GM23338 (cell line): ENCODE data around the gene UGT1A4. TPM values are rescaled to one million over a fixed set of nuclear protein-coding genes. Genes with fewer than 3 reads are reported as not detected.

Experiments used
- ATAC-seq: fragments of 200-7000 bp; cut with Tn5 transposase; 3 replicates; pipeline ENCODE4 v1.9.1; 2020
- DNase-seq: peaks from one replicate; pipeline ENCODE4 v3.0.0-alpha.2; 2015; ENCODE audit warnings: low spot score
- H2AFZ ChIP-seq: fragments of 200-600 bp; sonication (generic); 2 replicates; pipeline ENCODE4 v1.8.0; 2016; ENCODE audit warnings: antibody characterized with exemption, mild to moderate bottlenecking, moderate library complexity
- H3F3A ChIP-seq: fragments of 200-600 bp; sonication (generic); replicated peaks from 2 replicates; pipeline ENCODE4 v1.8.0; 2017; ENCODE audit warnings: antibody characterized with exemption, mixed run types, low read depth
- H3K27ac ChIP-seq: fragments of 200-600 bp; sonication (generic); 2 replicates; pipeline ENCODE4 v1.6.1; 2016; ENCODE audit warnings: low read depth
- H3K27me3 ChIP-seq: fragments of 200-600 bp; sonication (generic); 2 replicates; pipeline ENCODE4 v1.8.0; 2016; ENCODE audit warnings: mild to moderate bottlenecking, mixed run types, moderate library complexity; ENCODE audit not compliant: insufficient read depth
- H3K36me3 ChIP-seq: fragments of 200-600 bp; sonication (generic); 2 replicates; pipeline ENCODE4 v1.8.0; 2016; ENCODE audit warnings: mild to moderate bottlenecking; ENCODE audit not compliant: insufficient read depth
- H3K4me1 ChIP-seq: fragments of 200-600 bp; sonication (generic); 2 replicates; pipeline ENCODE4 v1.8.0; 2016; ENCODE audit warnings: mild to moderate bottlenecking, moderate library complexity; ENCODE audit not compliant: insufficient read depth
- H3K4me2 ChIP-seq: fragments of 200-600 bp; sonication (generic); 2 replicates; pipeline ENCODE4 v1.7.1; 2017; ENCODE audit warnings: mixed run types
- H3K4me3 ChIP-seq: fragments of 200-600 bp; sonication (generic); 2 replicates; pipeline ENCODE4 v1.6.1; 2016; ENCODE audit warnings: mixed run types
- H3K79me2 ChIP-seq: fragments of 200-600 bp; sonication (generic); replicated peaks from 2 replicates; pipeline ENCODE4 v1.8.0; 2017; ENCODE audit warnings: mild to moderate bottlenecking; ENCODE audit not compliant: insufficient read depth
- H3K9me2 ChIP-seq: fragments of 200-600 bp; sonication (generic); 2 replicates; pipeline ENCODE4 v1.8.0; 2017; ENCODE audit not compliant: insufficient read depth
- H4K20me1 ChIP-seq: fragments of 200-600 bp; sonication (generic); replicated peaks from 2 replicates; pipeline ENCODE4 v1.8.0; 2017; ENCODE audit warnings: mild to moderate bottlenecking; ENCODE audit not compliant: insufficient read depth
- H3K27ac Mint-ChIP-seq: 2 replicates; pipeline ENCODE4 v1.8.0; 2020; ENCODE audit warnings: inconsistent platforms, mild to moderate bottlenecking, moderate library complexity, mixed read lengths
- H3K27me3 Mint-ChIP-seq: 3 replicates; pipeline ENCODE4 v1.8.0; 2022; ENCODE audit warnings: low read depth, mild to moderate bottlenecking, moderate library complexity, mixed read lengths, inconsistent platforms; ENCODE audit not compliant: insufficient read depth, poor library complexity
- H3K36me3 Mint-ChIP-seq: 3 replicates; pipeline ENCODE4 v1.8.0; 2021; ENCODE audit warnings: low read depth, mild to moderate bottlenecking, inconsistent platforms, moderate library complexity, mixed read lengths
- H3K4me1 Mint-ChIP-seq: 3 replicates; pipeline ENCODE4 v1.8.0; 2020; ENCODE audit warnings: mild to moderate bottlenecking, inconsistent platforms, mixed read lengths
- H3K4me3 Mint-ChIP-seq: 3 replicates; pipeline ENCODE4 v1.8.0; 2021; ENCODE audit warnings: moderate library complexity, mild to moderate bottlenecking, inconsistent platforms, mixed read lengths
- H3K9me3 Mint-ChIP-seq: 3 replicates; pipeline ENCODE4 v1.8.0; 2020; ENCODE audit warnings: moderate library complexity, mild to moderate bottlenecking, inconsistent platforms, mixed read lengths
- CREB1 ChIP-seq: fragments of 250-450 bp; sonication (Bioruptor Pico); IDR thresholded peaks from 2 replicates; pipeline ENCODE4 v1.5.0; 2020; ENCODE audit warnings: low read depth, mild to moderate bottlenecking, moderate library complexity
- ETS1 ChIP-seq: IDR thresholded peaks from 2 replicates; pipeline ENCODE4 v1.6.1; 2016; ENCODE audit warnings: antibody characterized with exemption
- EZH2 ChIP-seq: fragments of 200-600 bp; sonication (generic); IDR thresholded peaks from one replicate; pipeline ENCODE4 v1.8.0; 2017; ENCODE audit warnings: antibody characterized with exemption, mild to moderate bottlenecking, low read depth; ENCODE audit not compliant: unreplicated experiment
- EZH2phosphoT487 ChIP-seq: fragments of 200-600 bp; sonication (generic); IDR thresholded peaks from one replicate; pipeline ENCODE4 v1.8.1; 2018; ENCODE audit warnings: antibody characterized with exemption; ENCODE audit not compliant: unreplicated experiment
- JUNB ChIP-seq: IDR thresholded peaks from one replicate; pipeline ENCODE4 v1.6.1; 2016; ENCODE audit warnings: antibody characterized with exemption; ENCODE audit not compliant: unreplicated experiment
- NANOG ChIP-seq: IDR thresholded peaks from 2 replicates; pipeline ENCODE4 v1.6.1; 2016; ENCODE audit warnings: antibody characterized with exemption, borderline replicate concordance
- POLR2AphosphoS5 ChIP-seq: IDR thresholded peaks from 2 replicates; pipeline ENCODE4 v1.6.1; 2016; ENCODE audit warnings: antibody characterized with exemption, low read depth
- STAT1 ChIP-seq: IDR thresholded peaks from one replicate; pipeline ENCODE4 v1.6.1; 2016; ENCODE audit warnings: antibody characterized with exemption; ENCODE audit not compliant: unreplicated experiment
- ZNF114 ChIP-seq: fragments of 250-450 bp; sonication (Bioruptor Pico); IDR thresholded peaks from 2 replicates; pipeline ENCODE4 v1.5.0; 2020; ENCODE audit warnings: mild to moderate bottlenecking, moderate library complexity
- ZNF331 ChIP-seq: fragments of 250-450 bp; sonication (Bioruptor Pico); IDR thresholded peaks from 2 replicates; pipeline ENCODE4 v1.5.0; 2020; ENCODE audit warnings: low read depth, mild to moderate bottlenecking, moderate library complexity
- polyA plus RNA-seq: library from polyadenylated mRNA; unstranded; fragments of >200 nt; fragmentation: Nextera tagmentation; extraction: Ambion mirVana; gene quantifications from 2 replicates; pipeline ENCODE4 v1.2.1, GENCODE V29; 2016
- total RNA-seq: library from RNA; depleted of rRNA; stranded (reverse); fragments of >200 nt; shearing (Covaris generic); gene quantifications from 2 replicates; pipeline ENCODE4 v1.2.3, GENCODE V29; 2014
- TF ChIP-seq, protein P1 (sequence below): IDR thresholded peaks from one replicate; pipeline ENCODE4 v1.6.1; 2018; ENCODE audit warnings: antibody characterized with exemption; ENCODE audit not compliant: unreplicated experiment
- TF ChIP-seq, protein P2 (sequence below): fragments of 250-450 bp; sonication (Bioruptor Pico); IDR thresholded peaks from 2 replicates; pipeline ENCODE4 v1.5.0; 2020; ENCODE audit warnings: mild to moderate bottlenecking, moderate library complexity
- TF ChIP-seq, protein P3 (sequence below), 2 experiments: fragments of 200-600 bp in 1 of 2; sonication (generic) in 1 of 2; conservative IDR thresholded peaks; 2 replicates each; pipeline versions ENCODE4 v1.5.1 to v1.6.1; 2016 to 2017; ENCODE audit warnings: antibody characterized with exemption in 2 of 2, low read depth in 2 of 2, mild to moderate bottlenecking in 2 of 2, moderate library complexity in 1 of 2

UGT1A4 gene
- total and polyA plus RNA-seq, 2 experiments from 2014 or later, result not detected

GRCh38 chr2:233821709-233822100 is 103.2 kb downstream of the UGT1A4 start:
- Mint-ChIP-seq H3K27ac (no peak overlapping the region), H3K4me3 (no peak overlapping the region), H3K4me1 (peaks cover 3% of the 10 kb centered on the region; the same call in 2 of the 3 replicates), H3K36me3 (no peaks in the 10 kb centered on the region), H3K27me3 (peaks cover 15% of the 10 kb centered on the region), H3K9me3 (peaks cover 3% of the 10 kb centered on the region; the same call in 1 of the 3 replicates)
- H3K27ac ChIP-seq, result no peak overlapping the region
- no peaks in the 10 kb centered on the region for H3K79me2 ChIP-seq
- ATAC-seq, result no peak
- TF ChIP-seq STAT1 (no peak), EZH2 (no peak), POLR2AphosphoS5 (no peak), EZH2phosphoT487 (no peak), ETS1 (no peak), NANOG (no peak), JUNB (no peak), ZNF114 (CRISPR knock-in tag) (no peak), CREB1 (no peak), ZNF331 (no peak)
- TF ChIP-seq, protein P1, sequence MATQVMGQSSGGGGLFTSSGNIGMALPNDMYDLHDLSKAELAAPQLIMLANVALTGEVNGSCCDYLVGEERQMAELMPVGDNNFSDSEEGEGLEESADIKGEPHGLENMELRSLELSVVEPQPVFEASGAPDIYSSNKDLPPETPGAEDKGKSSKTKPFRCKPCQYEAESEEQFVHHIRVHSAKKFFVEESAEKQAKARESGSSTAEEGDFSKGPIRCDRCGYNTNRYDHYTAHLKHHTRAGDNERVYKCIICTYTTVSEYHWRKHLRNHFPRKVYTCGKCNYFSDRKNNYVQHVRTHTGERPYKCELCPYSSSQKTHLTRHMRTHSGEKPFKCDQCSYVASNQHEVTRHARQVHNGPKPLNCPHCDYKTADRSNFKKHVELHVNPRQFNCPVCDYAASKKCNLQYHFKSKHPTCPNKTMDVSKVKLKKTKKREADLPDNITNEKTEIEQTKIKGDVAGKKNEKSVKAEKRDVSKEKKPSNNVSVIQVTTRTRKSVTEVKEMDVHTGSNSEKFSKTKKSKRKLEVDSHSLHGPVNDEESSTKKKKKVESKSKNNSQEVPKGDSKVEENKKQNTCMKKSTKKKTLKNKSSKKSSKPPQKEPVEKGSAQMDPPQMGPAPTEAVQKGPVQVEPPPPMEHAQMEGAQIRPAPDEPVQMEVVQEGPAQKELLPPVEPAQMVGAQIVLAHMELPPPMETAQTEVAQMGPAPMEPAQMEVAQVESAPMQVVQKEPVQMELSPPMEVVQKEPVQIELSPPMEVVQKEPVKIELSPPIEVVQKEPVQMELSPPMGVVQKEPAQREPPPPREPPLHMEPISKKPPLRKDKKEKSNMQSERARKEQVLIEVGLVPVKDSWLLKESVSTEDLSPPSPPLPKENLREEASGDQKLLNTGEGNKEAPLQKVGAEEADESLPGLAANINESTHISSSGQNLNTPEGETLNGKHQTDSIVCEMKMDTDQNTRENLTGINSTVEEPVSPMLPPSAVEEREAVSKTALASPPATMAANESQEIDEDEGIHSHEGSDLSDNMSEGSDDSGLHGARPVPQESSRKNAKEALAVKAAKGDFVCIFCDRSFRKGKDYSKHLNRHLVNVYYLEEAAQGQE, result no peak
- TF ChIP-seq, protein P2, sequence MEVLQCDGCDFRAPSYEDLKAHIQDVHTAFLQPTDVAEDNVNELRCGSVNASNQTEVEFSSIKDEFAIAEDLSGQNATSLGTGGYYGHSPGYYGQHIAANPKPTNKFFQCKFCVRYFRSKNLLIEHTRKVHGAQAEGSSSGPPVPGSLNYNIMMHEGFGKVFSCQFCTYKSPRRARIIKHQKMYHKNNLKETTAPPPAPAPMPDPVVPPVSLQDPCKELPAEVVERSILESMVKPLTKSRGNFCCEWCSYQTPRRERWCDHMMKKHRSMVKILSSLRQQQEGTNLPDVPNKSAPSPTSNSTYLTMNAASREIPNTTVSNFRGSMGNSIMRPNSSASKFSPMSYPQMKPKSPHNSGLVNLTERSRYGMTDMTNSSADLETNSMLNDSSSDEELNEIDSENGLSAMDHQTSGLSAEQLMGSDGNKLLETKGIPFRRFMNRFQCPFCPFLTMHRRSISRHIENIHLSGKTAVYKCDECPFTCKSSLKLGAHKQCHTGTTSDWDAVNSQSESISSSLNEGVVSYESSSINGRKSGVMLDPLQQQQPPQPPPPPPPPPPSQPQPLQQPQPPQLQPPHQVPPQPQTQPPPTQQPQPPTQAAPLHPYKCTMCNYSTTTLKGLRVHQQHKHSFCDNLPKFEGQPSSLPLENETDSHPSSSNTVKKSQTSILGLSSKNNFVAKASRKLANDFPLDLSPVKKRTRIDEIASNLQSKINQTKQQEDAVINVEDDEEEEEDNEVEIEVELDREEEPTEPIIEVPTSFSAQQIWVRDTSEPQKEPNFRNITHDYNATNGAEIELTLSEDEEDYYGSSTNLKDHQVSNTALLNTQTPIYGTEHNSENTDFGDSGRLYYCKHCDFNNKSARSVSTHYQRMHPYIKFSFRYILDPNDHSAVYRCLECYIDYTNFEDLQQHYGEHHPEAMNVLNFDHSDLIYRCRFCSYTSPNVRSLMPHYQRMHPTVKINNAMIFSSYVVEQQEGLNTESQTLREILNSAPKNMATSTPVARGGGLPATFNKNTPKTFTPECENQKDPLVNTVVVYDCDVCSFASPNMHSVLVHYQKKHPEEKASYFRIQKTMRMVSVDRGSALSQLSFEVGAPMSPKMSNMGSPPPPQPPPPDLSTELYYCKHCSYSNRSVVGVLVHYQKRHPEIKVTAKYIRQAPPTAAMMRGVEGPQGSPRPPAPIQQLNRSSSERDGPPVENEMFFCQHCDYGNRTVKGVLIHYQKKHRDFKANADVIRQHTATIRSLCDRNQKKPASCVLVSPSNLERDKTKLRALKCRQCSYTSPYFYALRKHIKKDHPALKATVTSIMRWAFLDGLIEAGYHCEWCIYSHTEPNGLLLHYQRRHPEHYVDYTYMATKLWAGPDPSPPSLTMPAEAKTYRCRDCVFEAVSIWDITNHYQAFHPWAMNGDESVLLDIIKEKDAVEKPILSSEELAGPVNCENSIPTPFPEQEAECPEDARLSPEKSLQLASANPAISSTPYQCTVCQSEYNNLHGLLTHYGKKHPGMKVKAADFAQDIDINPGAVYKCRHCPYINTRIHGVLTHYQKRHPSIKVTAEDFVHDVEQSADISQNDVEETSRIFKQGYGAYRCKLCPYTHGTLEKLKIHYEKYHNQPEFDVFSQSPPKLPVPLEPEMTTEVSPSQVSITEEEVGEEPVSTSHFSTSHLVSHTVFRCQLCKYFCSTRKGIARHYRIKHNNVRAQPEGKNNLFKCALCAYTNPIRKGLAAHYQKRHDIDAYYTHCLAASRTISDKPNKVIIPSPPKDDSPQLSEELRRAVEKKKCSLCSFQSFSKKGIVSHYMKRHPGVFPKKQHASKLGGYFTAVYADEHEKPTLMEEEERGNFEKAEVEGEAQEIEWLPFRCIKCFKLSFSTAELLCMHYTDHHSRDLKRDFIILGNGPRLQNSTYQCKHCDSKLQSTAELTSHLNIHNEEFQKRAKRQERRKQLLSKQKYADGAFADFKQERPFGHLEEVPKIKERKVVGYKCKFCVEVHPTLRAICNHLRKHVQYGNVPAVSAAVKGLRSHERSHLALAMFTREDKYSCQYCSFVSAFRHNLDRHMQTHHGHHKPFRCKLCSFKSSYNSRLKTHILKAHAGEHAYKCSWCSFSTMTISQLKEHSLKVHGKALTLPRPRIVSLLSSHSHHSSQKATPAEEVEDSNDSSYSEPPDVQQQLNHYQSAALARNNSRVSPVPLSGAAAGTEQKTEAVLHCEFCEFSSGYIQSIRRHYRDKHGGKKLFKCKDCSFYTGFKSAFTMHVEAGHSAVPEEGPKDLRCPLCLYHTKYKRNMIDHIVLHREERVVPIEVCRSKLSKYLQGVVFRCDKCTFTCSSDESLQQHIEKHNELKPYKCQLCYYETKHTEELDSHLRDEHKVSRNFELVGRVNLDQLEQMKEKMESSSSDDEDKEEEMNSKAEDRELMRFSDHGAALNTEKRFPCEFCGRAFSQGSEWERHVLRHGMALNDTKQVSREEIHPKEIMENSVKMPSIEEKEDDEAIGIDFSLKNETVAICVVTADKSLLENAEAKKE (CRISPR knock-in tag), result no peak
- TF ChIP-seq, protein P3, sequence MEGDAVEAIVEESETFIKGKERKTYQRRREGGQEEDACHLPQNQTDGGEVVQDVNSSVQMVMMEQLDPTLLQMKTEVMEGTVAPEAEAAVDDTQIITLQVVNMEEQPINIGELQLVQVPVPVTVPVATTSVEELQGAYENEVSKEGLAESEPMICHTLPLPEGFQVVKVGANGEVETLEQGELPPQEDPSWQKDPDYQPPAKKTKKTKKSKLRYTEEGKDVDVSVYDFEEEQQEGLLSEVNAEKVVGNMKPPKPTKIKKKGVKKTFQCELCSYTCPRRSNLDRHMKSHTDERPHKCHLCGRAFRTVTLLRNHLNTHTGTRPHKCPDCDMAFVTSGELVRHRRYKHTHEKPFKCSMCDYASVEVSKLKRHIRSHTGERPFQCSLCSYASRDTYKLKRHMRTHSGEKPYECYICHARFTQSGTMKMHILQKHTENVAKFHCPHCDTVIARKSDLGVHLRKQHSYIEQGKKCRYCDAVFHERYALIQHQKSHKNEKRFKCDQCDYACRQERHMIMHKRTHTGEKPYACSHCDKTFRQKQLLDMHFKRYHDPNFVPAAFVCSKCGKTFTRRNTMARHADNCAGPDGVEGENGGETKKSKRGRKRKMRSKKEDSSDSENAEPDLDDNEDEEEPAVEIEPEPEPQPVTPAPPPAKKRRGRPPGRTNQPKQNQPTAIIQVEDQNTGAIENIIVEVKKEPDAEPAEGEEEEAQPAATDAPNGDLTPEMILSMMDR (conservative IDR thresholded peaks at IDR 0.05; ENCODE audit: low read depth in 2 of 2), result no peak
- no peaks in the 10 kb centered on the region for H3K4me1 ChIP-seq
- H3K36me3 ChIP-seq, result no peaks in the 10 kb centered on the region
- no peak overlapping the region for H3K4me3 ChIP-seq
- H3K9me2 ChIP-seq, result no peaks in the 10 kb centered on the region
- no peaks in the 10 kb centered on the region for H3K27me3 ChIP-seq
- no peaks in the 10 kb centered on the region for H4K20me1 ChIP-seq
- no peak for DNase-seq
- H2AFZ ChIP-seq, result no peak overlapping the region
- no peaks in the 10 kb centered on the region for H3F3A ChIP-seq
- no peak overlapping the region for H3K4me2 ChIP-seq
